CD4-positive, alpha-beta T cell treated with Interleukin-4 for 4 hours (primary cell): ENCODE results near the gene CFAP52.
"Not testable (repeated sequence)": the region's sequence is repeated elsewhere in the genome, so short reads cannot be mapped to it uniquely, and the experiment has no call there.

Source experiments
- DNase-seq: peaks from one replicate; pipeline ENCODE4 v3.0.0-alpha.2; 2020

CFAP52 gene

GRCh38 chr17:9647014-9647413 is 70.6 kb downstream of the CFAP52 start:
- no peak for DNase-seq

DNA sequence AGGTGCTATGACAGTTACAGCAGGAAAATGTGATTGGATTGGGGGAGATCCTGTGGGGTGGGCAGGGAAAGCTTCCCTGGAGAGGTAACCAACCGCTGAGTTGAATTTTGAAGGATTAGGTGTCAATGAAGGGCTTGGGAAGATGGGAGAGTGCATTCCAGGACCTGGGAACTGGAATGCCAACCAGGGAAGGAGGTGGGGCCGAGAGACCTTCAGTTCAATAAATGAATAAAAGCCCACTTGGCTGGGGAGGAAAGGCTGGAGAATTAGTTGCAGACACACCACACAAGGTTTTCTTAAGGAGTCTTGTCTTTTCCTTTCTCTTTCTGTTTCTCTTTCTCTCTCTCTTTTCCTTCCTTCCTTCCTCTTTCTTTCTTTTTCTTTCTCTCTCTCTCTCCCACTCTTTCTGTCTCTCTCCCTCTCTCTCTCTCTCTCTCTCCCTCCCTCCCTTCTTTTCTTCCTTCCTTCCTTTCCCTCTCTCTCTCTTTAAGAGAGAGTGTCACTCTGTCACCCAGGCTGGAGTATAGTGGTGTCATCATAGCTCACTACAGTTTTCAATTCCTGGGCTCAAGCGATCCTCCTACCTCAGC is 72.2 kb downstream of the CFAP52 start:
- DNase-seq = no peak

DNA sequence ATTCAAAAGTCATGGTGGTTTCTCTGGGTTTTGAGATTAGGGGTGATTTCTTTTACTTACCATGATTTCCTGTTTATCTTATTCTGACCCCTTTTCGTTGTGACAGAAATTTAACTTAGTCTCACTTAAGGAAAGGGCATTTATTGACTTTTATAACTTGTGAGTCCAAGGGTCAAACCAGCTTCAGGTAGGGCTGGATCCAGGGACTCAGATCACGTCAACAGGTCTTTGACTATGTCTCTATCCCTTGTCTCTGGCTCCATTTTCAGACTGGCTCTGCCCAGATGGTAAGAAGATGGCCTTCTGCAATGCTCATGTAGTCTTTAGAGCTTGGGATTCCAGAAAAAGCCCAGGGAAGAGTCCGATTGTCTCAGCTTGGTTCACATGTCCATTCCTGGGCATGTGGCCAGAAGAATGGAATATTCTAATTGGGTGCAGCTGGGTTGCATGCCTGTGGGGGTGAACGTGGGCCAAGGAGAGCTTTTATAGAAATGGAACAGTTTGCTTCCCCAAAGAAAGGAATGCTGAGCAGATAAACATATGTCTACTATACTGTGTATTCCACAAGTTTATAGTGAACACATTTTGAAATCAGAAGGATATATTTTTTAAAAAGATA is 82.3 kb downstream of the CFAP52 start:
- no peak for DNase-seq

GRCh38 chr17:9661027-9661426 is 84.6 kb downstream of the CFAP52 start:
- DNase-seq = no peak

DNA sequence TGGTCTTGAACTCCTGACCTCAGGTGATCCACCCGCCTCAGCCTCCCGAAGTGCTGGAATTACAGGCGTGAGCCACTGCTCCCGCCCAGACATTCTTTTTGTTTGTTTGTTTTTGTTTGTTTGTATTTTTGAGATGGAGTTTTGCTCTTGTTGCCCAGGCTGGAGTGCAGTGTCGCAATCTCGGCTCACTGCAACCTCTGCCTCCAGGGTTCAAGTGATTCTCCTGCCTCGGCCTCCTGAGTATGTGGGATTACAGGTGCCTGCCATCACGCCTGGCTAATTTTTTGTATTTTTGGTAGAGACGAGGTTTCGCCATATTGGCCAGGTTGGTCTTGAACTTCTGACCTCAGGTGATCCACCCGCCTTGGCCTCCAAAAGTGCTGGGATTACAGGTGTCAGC is 87.1 kb downstream of the CFAP52 start:
- not testable (repeated sequence) for DNase-seq

- peak; percentile 2 for DNase-seq
Observed at GRCh38 chr17:9666461-9667050, 90.1 kb downstream of the CFAP52 start.

- no peak for DNase-seq
Observed at GRCh38 chr17:9668517-9668916, 92.1 kb downstream of the CFAP52 start.

DNA sequence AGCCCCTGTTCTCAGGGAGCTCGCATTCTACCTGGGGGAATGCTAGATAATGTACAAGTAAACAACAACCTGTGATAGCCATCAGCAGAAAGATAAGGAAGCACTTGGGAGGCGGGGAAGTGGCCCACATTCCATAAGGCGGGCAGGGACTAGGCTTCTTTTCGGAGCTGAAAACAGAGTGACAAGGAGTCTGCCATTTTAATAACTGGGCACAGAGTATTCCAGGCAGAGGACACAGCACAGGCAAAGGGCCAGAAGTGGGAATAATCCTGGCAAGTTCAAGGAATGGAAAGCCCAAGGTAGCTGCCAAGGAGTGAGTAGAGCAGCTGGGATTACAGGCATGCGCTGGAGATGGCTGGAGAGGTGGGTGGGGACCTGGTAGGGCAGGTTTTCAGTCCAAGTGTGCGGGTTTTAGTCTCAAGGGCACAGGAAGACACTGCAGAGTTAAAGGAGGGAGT is 93.1 kb downstream of the CFAP52 start:
- DNase-seq = no peak

- no peak for DNase-seq
Observed at GRCh38 chr17:9670596-9670995, 94.2 kb downstream of the CFAP52 start.

DNA sequence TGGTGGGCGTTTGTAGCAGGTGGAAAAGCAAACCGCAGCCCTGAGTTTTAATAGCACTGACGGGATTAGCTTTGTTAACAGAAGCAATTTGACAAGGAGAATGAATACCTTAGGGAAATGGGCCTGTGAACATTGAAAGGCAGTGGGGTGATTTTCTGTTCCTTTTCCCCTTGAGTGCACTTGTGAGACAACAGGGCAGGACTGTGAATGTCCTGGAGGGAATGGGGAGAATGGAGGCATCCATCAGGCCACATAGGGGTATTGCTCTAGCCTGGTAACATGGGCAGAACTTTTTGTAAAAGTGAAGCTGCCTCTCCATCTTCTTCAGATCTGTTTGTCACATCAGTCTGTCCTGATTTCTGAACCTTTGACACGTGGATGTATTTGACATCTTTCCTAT is 95.1 kb downstream of the CFAP52 start:
- no peak for DNase-seq

DNA sequence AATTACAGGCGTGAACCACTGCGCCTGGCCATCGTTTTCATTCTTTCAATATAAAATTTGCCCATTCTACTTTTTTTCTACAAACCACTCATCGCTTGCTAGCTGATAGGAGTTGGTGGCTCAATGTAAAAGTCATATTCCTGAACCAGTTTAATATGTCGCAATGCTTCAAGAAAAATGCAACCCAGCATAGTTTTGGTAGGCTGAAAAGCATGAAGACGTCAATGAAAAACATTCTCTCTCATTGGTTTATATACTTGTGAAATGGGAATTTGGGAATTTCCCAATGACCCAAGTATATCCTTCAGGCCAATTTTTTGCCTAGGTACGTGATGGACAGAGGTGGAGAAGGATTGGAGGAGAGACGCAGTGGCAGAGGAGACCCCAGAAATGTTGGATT is 95.8 kb downstream of the CFAP52 start:
- no peak for DNase-seq

DNA sequence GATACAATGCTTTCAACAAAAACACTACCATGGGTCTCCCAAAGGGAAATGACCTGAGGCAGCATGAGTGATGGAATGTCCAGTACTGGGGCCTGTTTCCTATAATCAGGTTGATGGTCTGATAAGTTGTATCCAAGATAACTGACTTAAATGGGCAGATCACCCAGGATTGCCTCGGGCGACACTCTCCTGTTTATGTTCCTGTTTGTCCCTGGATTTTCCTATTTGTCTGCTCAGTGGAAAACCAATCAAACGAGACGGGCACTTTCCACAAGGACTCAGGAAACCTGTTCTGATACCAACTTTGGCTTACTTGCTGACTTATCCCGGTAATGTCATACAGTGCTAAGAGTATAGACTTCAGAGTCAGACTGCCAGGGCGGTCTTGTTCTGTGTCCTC is 96.2 kb downstream of the CFAP52 start:
- DNase-seq = no peak

DNA sequence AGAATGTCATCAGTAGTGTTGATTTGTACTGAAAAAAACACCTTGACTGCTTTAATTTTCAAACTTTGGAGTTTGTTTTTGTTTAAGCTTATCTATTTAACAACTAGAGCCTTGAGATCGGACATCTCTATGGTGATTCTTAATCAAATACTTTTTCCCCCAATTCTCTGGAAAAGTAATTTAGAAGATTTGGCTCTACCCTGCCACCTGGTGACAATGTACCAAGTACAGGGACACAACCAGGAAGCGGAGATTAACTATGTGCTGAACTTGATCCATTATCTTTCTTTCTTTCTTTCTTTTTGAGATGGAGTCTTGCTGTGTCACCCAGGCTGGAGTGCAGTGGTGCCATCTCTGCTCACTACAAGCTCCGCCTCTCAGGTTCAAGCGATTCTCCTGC is 99.6 kb downstream of the CFAP52 start:
- DNase-seq = no peak

- DNase-seq = no peak
Observed at GRCh38 chr17:9676820-9677310, 100.4 kb downstream of the CFAP52 start.

DNA sequence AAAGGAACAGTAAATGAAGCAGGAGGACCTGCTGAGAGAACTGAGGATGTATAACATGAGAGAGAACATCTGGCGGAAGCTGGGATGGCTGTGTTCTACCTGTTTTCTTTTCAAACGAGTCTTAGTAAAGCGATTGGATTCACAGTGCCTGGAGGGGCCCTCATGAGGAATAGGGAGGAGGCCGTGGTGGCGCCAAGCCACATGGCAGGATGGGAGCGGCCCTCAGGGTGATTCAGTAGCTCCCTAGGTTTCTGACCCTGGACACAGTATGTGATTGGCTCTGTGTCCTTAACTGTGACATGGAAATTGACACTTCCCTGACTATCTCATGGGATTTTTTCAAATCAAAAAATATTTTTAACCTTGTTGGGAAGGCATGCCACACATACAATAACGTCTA is 101.0 kb downstream of the CFAP52 start:
- no peak for DNase-seq

- no peak for DNase-seq
Observed at GRCh38 chr17:9677896-9678295, 101.5 kb downstream of the CFAP52 start.

DNA sequence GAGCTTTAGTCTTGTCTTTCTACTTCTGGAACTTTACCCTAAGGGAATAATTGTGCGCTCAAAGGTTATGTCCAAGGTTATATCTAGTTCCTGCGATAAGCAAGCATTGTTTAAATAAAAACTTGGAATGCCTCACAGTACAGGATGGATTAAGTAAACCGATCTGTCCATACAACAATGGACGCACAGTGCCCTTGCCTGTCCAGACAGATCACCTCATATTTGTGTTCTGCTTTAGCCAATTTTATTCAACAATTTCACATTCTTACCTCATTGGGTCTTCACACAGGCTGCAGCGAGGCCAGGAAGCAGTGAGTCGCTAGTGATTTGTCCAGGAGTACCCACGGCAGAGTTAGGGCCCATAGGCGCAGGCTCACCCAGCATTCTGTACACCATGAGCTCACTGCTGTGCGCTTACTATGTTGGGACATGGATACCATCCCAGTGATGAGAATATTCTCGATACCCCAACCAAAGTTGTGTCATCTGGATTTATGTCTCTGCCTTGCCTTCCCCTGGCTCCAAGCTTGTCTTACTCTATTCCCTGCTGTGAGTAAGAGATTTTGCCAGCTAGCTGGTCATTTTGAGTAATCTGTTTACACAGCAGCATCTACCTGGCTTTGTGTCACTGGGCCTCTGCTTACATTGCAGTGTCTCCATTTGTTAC is 108.6 kb downstream of the CFAP52 start:
- DNase-seq = no peak
